H1 (cell line): ENCODE results near the gene TEX264. TPM values are rescaled to one million over a fixed set of nuclear protein-coding genes. Genes with fewer than 3 reads are reported as not detected.
"Not testable (repeated sequence)": the region's sequence is repeated elsewhere in the genome, so short reads cannot be mapped to it uniquely, and the experiment has no call there.

ENCODE experiments used
- CTCF ChIA-PET: fragments of 300-600 bp; sonication (Branson Sonifier 250); formaldehyde crosslinking; loops from one replicate; lab custom pipeline; 2021; ENCODE audit not compliant: partially characterized antibody; lab: Charles Lee
- POLR2A ChIA-PET: fragments of 300-600 bp; sonication (Branson Sonifier 250); formaldehyde crosslinking; loops from one replicate; lab custom pipeline; 2021; ENCODE audit warnings: inconsistent platforms; ENCODE audit not compliant: partially characterized antibody; lab: Charles Lee
- DNase-seq, 2 experiments: peaks; one replicate each; pipeline versions ENCODE4 v3.0.0 to v3.0.0-alpha.2; 2010 to 2022; ENCODE audit warnings: low spot score in 2 of 2, low read depth in 1 of 2, mixed read lengths in 1 of 2
- FAIRE-seq: peaks from 2 replicates; lab custom pipeline; 2011; peaks lifted over from hg19 to GRCh38; lab: Jason Lieb, UNC
- H2AFZ ChIP-seq: 2 replicates; pipeline ENCODE4 v1.8.1; 2012; ENCODE audit warnings: low read length, inconsistent platforms
- H2AK5ac ChIP-seq: 2 replicates; pipeline ENCODE4 v1.6.1; 2013; ENCODE audit warnings: low read depth, low read length
- H2BK120ac ChIP-seq: replicated peaks from 2 replicates; pipeline ENCODE3; 2013; ENCODE audit warnings: low read depth, low read length, inconsistent platforms
- H2BK12ac ChIP-seq: 2 replicates; pipeline ENCODE4 v1.6.1; 2013; ENCODE audit warnings: low read depth, low read length
- H2BK15ac ChIP-seq: 2 replicates; pipeline ENCODE4 v1.6.1; 2013; ENCODE audit warnings: low read length
- H2BK20ac ChIP-seq: 2 replicates; pipeline ENCODE4 v1.6.1; 2013; ENCODE audit warnings: low read length
- H2BK5ac ChIP-seq: 2 replicates; pipeline ENCODE4 v1.6.1; 2013; ENCODE audit warnings: low read depth, low read length
- H3K14ac ChIP-seq: 2 replicates; pipeline ENCODE4 v1.6.1; 2013; ENCODE audit warnings: inconsistent platforms; ENCODE audit not compliant: insufficient read length
- H3K18ac ChIP-seq: 2 replicates; pipeline ENCODE4 v1.6.1; 2013; ENCODE audit warnings: low read length; ENCODE audit errors: extremely low read depth
- H3K23ac ChIP-seq: 2 replicates; pipeline ENCODE4 v1.6.1; 2013; ENCODE audit warnings: inconsistent platforms; ENCODE audit not compliant: insufficient read length
- H3K23me2 ChIP-seq: 2 replicates; pipeline ENCODE4 v1.6.1; 2013; ENCODE audit warnings: low read depth, low read length
- H3K27ac ChIP-seq: 2 replicates; pipeline ENCODE4 v1.6.1; 2011; ENCODE audit warnings: low read depth, low read length, inconsistent platforms
- H3K27me3 ChIP-seq, 4 experiments: replicated peaks in 1 of 4; 1 replicate in 1 of 4; 2 replicates in 3 of 4; pipeline versions ENCODE4 v1.6.1 to v1.8.1; 2011 to 2013; ENCODE audit warnings: low read length in 3 of 4, mild to moderate bottlenecking in 3 of 4, inconsistent platforms in 2 of 4, mixed read lengths in 2 of 4, moderate library complexity in 1 of 4; ENCODE audit not compliant: control insufficient read depth in 3 of 4, insufficient read depth in 3 of 4; ENCODE audit errors: extremely low read depth in 1 of 4
- H3K36me3 ChIP-seq, 4 experiments: 2 replicates each; pipeline versions ENCODE4 v1.6.1 to v1.8.1; 2011 to 2013; ENCODE audit warnings: mild to moderate bottlenecking in 4 of 4, low read length in 3 of 4, moderate library complexity in 2 of 4, control low read depth in 1 of 4, inconsistent platforms in 1 of 4; ENCODE audit not compliant: insufficient read depth in 4 of 4, control insufficient read depth in 2 of 4
- H3K4ac ChIP-seq: replicated peaks from 2 replicates; pipeline ENCODE3; 2013; ENCODE audit warnings: low read length, low read depth, mixed read lengths, inconsistent platforms; ENCODE audit not compliant: insufficient read length
- H3K4me1 ChIP-seq, 4 experiments: replicated peaks in 1 of 4; 1 replicate in 1 of 4; 2 replicates in 3 of 4; pipeline versions ENCODE4 v1.6.1 to v1.8.1; 2011 to 2013; ENCODE audit warnings: low read length in 3 of 4, inconsistent platforms in 2 of 4, mixed read lengths in 1 of 4; ENCODE audit not compliant: insufficient read depth in 4 of 4, control insufficient read depth in 3 of 4
- H3K4me2 ChIP-seq, 2 experiments: 2 replicates each; pipeline versions ENCODE4 v1.6.1 to v1.8.1; 2011 to 2013; ENCODE audit warnings: low read depth in 2 of 2, low read length in 2 of 2, control low read depth in 1 of 2, inconsistent platforms in 1 of 2, mild to moderate bottlenecking in 1 of 2; ENCODE audit not compliant: insufficient read depth in 1 of 2
- H3K4me3 ChIP-seq, 4 experiments: fragments of 200-600, 300-600 bp in 1 of 4; sonication (generic), shearing (Covaris generic), sonication (Bioruptor Twin) in 1 of 4; 2 replicates each; pipeline versions ENCODE4 v1.5.1 to v1.8.1; 2011 to 2016; ENCODE audit warnings: low read length in 4 of 4, low read depth in 3 of 4, control low read depth in 2 of 4, inconsistent platforms in 2 of 4, mild to moderate bottlenecking in 2 of 4, mixed read lengths in 1 of 4, moderate library complexity in 1 of 4; ENCODE audit not compliant: insufficient read depth in 2 of 4; ENCODE audit errors: extremely low read depth in 1 of 4
- H3K56ac ChIP-seq: replicated peaks from 2 replicates; pipeline ENCODE3; 2013; ENCODE audit warnings: low read depth, mild to moderate bottlenecking, mixed read lengths, low read length, inconsistent platforms; ENCODE audit not compliant: insufficient read length
- H3K79me1 ChIP-seq: 2 replicates; pipeline ENCODE4 v1.6.1; 2013; ENCODE audit warnings: low read depth, low read length, control low read depth
- H3K79me2 ChIP-seq, 2 experiments: 2 replicates each; pipeline versions ENCODE4 v1.6.1 to v1.8.1; 2012 to 2013; ENCODE audit warnings: low read length in 2 of 2, mild to moderate bottlenecking in 2 of 2, inconsistent platforms in 1 of 2; ENCODE audit not compliant: insufficient read depth in 2 of 2, control insufficient read depth in 1 of 2
- H3K9ac ChIP-seq, 4 experiments: replicated peaks in 1 of 4; 1 replicate in 1 of 4; 2 replicates in 3 of 4; pipeline versions ENCODE4 v1.6.1 to v1.8.1; 2011 to 2013; ENCODE audit warnings: low read depth in 3 of 4, low read length in 3 of 4, control low read depth in 2 of 4, mild to moderate bottlenecking in 2 of 4, moderate library complexity in 2 of 4, inconsistent platforms in 1 of 4; ENCODE audit errors: extremely low read depth in 1 of 4
- H3K9me3 ChIP-seq, 2 experiments: 2 replicates each; pipeline versions ENCODE4 v1.6.1 to v1.8.1; 2012 to 2013; ENCODE audit warnings: mild to moderate bottlenecking in 2 of 2, moderate library complexity in 2 of 2, control low read depth in 1 of 2, inconsistent platforms in 1 of 2, low read depth in 1 of 2, low read length in 1 of 2, mixed read lengths in 1 of 2; ENCODE audit not compliant: insufficient read depth in 2 of 2
- H4K20me1 ChIP-seq, 2 experiments: replicated peaks in 1 of 2; 2 replicates each; pipeline versions ENCODE3 to v1.8.1; 2011 to 2013; ENCODE audit warnings: inconsistent platforms in 2 of 2, low read length in 2 of 2, mild to moderate bottlenecking in 1 of 2; ENCODE audit not compliant: insufficient read depth in 2 of 2, control insufficient read depth in 1 of 2
- H4K5ac ChIP-seq: 2 replicates; pipeline ENCODE4 v1.6.1; 2013; ENCODE audit warnings: low read length, low read depth, mixed read lengths, inconsistent platforms; ENCODE audit not compliant: insufficient read length
- H4K8ac ChIP-seq: 2 replicates; pipeline ENCODE4 v1.8.0; 2013; ENCODE audit warnings: mild to moderate bottlenecking, moderate library complexity, low read length, inconsistent platforms; ENCODE audit not compliant: insufficient read depth; ENCODE audit errors: extremely low read depth
- H4K91ac ChIP-seq: replicated peaks from 2 replicates; pipeline ENCODE3; 2013; ENCODE audit warnings: low read length, mixed read lengths, inconsistent platforms; ENCODE audit not compliant: insufficient read length
- WGBS, 2 experiments: shearing (Covaris generic) in 1 of 2; methylation state at CpG; one replicate each; pipeline versions ENCODE4 v1.1.6 to v1.1.7; 2013 to 2015; ENCODE audit warnings: low lambda C conversion rate in 2 of 2, mixed read lengths in 2 of 2, inconsistent platforms in 1 of 2, low coverage in 1 of 2, missing lambda C conversion rate in 1 of 2; ENCODE audit not compliant: insufficient replicate concordance in 2 of 2, insufficient coverage in 1 of 2, insufficient read length in 1 of 2; ENCODE audit errors: extremely low coverage in 1 of 2, missing lambda C conversion rate in 1 of 2; 5-methylcytosine and 5-hydroxymethylcytosine counted together
- polyA plus RNA-seq, 7 experiments: library from polyadenylated mRNA; depleted of rRNA in 3 of 7; stranded (reverse) in 5 of 7; unstranded in 2 of 7; fragments of >200 nt in 5 of 7; fragments of 200-250 nt in 2 of 7; gene quantifications; 1 replicate in 5 of 7; 2 replicates in 1 of 7; 4 replicates in 1 of 7; pipeline versions ENCODE4 v1.2.1 to v1.2.3, GENCODE V29; 2011 to 2013; ENCODE audit warnings: missing spikeins in 2 of 7, mixed read lengths in 2 of 7
- total RNA-seq: library from RNA; stranded (reverse); fragmentation: NEBNext Ultra II Directional; extraction: Animal tissue kit (Norgen Biotek cat#: 25700); gene quantifications from 2 replicates; pipeline ENCODE4 v1.2.1, GENCODE V29; 2021

TEX264 gene
- total and polyA plus RNA-seq, 2 of the 8 experiments (the other 6 are each of a cell fraction or from before 2014, with no cell fraction given) = 11.2 to 35.6 TPM

GRCh38 chr3:51742320-51742719 is 71.3 kb downstream of the TEX264 start:
- H3K4me2 ChIP-seq = 0 out of 4 replicates have a peak overlapping the region, but pooled peaks of 1 of the 2 experiments have one; percentile 35
- WGBS, 2 experiments = 93% methylated on average over 3 of the region's 3 CpGs; no CpG with 5 or more reads in 1 of the 2 experiments
- H3K23ac ChIP-seq, H3K23me2 ChIP-seq, H4K5ac ChIP-seq, H2AK5ac ChIP-seq, FAIRE-seq, H3K9me3 ChIP-seq, H3K79me1 ChIP-seq, H3K27me3 ChIP-seq, H2BK12ac ChIP-seq, H3K14ac ChIP-seq, H3K56ac ChIP-seq, H4K8ac ChIP-seq, H3K9ac ChIP-seq, H2BK120ac ChIP-seq, H3K18ac ChIP-seq, POLR2A ChIA-PET, H2BK5ac ChIP-seq, H3K4me1 ChIP-seq, H4K91ac ChIP-seq, H3K4ac ChIP-seq, H4K20me1 ChIP-seq, H3K36me3 ChIP-seq, H2BK15ac ChIP-seq, DNase-seq, H2BK20ac ChIP-seq, H3K27ac ChIP-seq, H3K79me2 ChIP-seq: not testable (repeated sequence)
- CTCF ChIA-PET = interaction anchor here (1.3 to 2.0 kb wide), 4 partner anchors 23 to 114 kb away, joined by 3 to 5 read pairs (median 4); no protein-coding TSS in a partner anchor
- peak overlapping the region in 1 of 4 experiments; percentile 45; a peak in 2 of 8 replicates for H3K4me3 ChIP-seq
- H2AFZ ChIP-seq = 0 out of 2 replicates have a peak overlapping the region, but pooled peaks have one; percentile 76
